GM21723 (cell line): ENCODE measurements around the gene RNF152.

ENCODE experiments used
- ATAC-seq: cut with Tn5 transposase; IDR thresholded peaks from one replicate; pipeline ENCODE4 v1.9.1; 2021; ENCODE audit warnings: mild to moderate bottlenecking, moderate library complexity; ENCODE audit not compliant: unreplicated experiment

Gene RNF152

DNA sequence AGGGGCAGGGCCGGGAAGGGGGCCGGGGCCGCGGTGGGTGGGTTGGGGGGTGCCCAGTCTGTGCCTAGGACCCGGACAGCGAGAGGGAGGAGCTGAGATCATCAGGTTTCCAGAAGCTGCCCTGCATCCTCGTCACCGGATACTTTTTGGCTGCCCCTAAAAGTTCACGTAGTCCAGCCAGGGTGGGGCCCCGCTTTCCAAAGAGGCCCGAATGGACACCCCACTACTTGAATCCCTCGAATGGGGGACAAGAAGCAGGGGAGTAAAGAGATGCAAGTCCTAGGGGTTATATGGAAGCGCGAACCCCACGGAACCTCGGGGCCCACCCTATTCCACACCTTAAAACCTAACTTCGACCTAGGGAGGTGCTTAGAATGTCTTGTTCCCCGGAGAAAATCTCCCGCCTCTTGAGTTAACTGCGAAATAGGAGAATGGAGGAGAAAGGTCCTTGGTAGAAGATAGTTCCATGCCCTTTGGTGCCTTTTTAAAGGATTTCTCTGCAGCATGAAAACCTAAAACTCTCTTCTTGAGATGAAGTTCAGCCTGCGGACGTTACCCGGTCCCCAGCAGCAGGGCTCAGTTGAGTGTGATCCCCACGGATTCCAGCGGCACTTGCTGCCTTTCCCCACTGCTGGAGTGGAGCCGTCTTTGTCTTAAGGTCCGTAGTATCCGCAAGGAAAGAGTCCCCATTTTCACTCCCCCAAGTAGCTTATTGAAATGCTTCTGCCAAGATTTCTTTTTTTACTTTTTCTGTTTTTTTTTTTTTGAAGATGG is 2.1 kb upstream of the RNF152 start:
- ATAC-seq, result no peak

DNA sequence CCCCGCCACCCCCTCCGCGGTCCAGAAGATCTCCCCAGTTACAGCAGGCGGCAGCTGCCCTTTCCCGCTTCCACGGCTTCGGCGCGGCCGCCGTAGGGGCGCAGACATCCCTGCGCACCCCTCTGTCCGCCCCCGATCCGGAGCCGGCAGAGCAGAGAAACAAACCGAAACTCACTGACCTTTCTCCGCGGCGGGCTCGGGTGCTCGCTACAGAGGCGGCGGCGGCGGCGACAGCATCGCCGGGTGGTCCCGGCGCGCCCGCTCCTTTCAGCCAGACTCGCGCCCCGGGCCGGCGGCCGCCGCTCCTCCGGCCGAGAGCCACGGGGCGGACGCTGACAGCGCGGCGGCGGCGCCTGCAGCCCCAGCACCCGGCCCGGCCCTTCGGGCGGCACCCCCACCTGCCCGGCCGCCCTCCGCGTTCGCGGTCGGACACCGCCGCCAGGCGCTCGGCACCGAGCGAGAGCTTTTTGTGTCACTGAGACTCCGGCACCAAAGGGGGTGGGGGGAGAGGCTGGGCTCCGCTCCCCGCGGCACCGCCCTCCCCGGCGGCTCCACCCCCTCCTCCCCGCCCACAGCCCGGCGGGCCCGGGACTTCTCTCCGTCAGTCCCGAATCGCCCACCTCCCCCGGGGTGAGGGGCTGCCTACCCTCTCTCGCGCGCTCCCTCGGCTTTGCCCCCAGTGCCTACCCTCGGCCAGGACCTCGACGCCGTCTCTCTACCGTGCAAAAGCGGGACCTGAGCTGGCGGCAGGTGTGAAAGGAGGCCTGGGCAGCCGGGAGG is 1.4 kb upstream of the RNF152 start:
- ATAC-seq, result peak; percentile 89

DNA sequence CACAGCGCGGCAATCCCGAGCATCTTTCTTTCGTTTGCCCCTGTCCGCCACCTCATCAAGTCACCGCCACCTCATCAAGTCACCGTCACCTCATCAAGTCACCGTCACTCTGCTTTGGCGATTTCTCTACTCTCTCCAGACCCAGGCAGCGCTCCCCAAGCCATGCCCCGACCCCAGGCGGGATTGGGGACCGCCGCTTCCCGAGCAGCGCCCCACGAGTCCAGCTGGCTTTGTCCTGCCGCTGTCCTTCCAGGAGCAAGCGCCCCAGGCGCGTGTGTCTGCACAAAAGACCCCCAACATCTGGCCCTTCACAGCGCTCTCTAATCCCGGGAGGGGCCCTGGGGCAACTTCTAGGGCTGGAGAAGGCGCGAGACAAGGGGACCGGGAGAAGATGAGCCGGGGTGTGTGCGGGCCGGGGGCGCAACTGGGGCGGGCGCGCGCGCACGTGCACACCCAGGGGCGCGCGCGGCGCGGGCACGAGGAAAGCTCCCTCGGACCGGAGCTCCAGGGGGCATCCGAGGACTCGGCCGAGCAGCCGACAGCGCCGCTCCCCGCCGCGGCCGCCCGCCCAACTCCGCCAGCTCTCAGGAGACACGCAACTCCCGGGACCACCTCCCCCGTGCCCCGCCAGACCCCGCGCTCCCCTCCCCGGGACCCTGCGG is 633 bp upstream of the RNF152 start:
- peak; percentile 38 for ATAC-seq

DNA sequence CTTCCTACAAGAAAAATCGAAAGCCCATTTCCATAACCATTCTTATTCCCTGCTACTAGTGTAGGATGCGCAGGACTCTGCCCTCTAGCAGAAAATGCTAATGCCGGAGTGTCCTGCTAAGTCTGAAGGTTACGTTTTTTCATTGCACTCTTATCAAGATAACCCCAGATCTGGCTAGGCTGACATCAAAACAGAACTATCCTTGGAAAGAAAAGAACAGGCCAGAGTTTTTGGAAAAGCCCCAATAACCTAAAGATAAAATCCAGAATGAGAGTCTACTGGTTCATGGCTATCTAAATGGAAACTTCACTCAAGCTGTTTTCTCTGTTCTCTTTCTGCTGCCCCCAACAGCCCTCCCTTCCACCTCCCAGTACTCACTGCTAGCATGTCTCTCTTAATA is 913 bp downstream of the RNF152 start:
- ATAC-seq, result no peak

DNA sequence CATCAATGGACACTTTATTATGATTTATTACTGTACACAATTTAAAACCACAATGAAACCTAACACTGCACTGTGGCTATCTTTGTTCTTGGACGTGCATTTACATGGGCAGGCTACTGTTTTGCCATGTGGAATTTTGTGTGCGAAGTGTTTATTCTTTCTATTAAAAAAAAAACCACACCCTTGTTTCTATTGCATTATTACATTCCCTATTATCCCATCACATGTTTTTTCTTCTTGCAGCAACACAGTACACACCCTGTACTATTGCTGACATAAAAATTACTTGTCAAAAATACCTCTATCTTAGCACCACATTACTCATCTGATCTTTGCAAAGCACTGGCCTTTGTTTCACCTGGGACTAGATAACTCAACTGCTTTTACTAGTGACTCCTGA is 1.5 kb downstream of the RNF152 start:
- ATAC-seq, result no peak

DNA sequence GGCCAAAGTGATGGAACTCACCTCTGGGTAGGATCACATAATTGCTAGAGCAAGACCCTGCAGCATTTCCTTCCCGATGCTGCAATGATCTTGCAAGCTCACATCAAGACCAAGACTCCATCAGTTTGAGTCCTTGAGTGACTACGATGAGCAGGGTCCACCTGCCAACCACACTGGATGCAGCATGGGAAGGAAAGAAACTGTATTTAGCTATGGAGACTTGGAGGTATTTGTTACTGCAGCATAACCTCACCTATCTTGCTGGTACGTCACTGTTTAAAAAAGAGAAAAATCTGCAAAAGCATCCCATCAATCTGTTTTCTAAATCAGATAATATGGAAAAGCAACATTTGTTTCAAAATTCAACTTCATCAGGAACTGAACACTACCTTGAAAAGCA is 2.5 kb downstream of the RNF152 start:
- no peak for ATAC-seq

DNA sequence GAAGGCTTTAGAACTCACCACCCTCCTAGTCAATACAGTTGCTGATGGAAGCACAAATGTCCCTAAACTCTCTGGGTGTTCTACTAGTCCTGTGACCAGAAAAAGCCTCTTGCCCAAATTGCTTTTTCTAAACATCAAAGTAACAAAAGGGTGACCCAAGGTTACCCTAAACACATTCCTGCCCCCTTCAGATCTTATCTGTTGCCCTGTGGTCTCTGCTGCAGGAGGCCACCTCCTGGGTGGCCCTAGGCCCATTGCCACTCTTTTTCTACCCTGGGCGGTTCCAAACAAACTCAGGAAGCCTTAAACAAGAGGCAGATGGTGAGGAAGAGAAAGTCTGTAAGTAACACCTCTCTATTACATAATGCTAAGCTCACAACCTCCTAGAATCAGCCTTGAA is 3.3 kb downstream of the RNF152 start:
- no peak for ATAC-seq

DNA sequence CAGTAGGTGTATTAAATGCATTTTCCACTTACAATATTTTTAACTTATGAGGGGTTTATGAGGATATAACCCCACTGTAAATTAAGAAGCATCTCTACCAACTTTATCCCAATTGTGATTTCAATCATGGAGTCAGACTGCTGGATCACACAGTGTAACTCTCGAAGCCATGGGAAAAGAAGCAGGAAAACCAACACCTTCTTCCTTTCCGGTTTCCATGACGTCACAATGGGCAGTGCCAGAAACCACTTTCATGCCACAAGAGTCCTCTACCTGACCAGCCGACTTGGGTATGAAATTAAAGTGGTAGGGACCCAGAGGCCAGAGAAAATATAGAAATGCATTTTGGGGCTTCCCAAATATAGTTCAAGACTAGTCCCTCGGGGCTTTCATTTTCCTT is 4.2 kb downstream of the RNF152 start:
- ATAC-seq, result no peak

DNA sequence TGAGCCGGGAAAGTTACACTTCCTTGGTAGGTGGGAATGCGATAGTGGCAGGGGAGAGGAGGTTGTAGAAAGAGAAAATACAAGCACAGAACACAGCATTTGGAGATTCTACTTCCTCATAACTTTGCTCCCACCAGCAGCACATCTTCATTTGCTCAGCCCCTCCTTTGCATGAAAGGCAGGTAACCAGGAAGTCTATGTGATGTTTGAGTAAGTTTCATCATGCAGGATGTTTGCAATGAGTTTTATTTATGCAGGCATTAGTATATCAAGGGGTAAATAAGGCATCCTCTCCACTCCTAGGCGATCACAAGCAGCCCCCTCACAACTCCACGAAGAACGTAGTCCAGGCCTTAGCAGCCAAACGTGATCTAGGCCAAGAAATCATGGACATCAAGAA is 5.0 kb downstream of the RNF152 start:
- no peak for ATAC-seq

DNA sequence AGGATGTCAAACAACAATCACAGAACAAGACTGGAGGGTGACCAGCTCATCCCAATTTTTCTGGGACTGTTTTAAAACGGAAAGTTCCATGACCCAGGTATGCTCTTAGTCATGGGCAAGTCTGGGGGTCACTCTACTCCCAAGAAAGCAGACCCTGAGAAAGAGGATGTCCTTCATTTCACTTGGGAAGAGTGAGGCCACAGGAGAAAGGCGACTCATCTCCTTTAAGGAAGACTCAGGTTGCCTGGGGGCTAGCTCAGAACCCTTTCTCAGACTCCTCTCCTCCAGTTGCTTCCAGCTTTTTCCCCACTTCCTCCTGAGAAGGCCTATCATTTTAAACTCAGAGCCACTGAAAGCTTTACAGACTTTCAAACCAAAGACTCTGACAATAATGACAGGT is 9.3 kb downstream of the RNF152 start:
- no peak for ATAC-seq

DNA sequence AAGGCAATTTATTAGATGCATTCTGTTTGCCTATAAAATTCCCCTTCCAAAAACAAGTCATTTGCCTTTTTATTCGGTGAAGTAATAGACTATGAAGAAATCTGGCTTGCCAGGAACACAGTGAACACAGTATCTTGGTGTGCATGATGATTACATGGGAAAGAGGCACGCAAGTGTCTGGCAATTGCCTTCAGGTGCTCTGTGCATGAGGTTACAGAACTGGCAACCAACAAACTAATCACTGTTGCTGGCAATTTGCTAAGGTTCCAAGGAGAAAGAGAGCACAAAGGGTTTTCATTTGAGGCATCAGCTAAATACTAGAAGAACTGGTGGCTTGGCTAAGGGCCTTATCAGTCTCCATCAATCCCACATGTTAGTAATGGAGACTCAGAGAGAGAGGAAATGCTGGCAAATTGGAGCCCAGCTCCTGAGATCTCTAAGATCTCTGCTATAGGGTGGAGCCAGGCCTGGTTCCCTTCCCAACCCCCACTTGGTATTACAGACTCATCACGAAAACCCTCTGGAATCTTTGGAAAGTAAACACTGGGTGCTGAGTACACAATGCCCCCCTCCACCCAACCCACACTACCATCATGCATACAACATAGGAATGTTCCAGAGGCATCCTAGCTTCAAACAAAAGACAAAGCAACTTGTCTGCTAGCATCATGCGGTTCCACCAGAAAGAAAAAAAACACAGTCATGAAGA is 10.4 kb downstream of the RNF152 start:
- no peak for ATAC-seq

DNA sequence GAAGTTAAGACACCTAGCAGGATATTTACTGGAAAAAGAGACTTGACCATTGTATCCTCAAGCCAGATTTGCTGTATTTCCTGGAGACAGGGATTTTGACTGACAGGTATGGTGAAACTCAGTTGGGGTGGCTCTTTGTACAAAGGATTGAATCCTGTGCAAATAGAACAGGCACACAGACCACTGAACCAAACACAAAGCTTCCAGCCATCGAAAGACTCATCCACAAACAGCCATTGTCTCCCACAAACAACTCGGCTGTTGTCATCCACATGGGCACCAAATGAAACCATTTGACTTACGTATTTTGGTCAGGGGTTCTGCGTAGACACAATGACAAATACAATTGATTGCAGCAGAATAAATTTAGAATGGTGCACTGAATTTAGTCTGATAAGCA is 15.9 kb downstream of the RNF152 start:
- ATAC-seq, result no peak

DNA sequence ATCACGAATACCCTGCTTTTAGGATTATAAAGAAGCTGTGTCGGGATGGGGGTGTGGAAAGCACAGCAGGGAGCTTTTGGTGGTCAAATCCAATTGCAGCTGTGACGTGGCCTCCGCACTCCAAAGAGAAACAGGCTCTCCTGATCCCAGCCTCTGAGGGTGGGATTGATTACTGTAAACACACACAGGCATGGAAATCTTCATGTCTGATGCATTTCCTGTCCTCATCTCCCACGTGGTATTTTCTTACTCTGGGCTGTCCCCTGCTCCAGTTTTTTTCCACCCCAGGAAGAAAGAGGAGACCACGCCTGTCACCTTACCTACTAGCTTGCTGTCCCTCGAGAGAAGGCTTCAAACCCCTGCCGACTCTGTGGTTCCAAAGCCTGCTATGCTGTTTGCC is 22.7 kb downstream of the RNF152 start:
- no peak for ATAC-seq

DNA sequence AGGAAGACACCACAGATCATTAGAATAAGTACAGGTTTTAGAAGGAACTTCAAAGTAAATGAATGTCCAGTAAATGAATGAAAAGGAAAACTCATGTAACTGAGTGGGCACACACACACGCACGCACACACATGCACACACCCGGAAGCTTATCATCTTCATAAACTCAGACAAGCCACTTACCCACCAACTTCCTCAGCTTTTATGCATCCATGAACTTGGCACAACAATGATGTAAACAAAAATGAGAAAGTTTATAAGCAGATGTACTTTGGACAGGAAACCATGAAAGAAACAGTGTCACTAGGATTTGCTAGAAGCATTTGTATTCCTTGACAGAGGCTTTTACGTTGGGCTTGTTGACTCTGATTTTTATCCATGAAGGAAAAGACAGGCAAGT is 23.2 kb downstream of the RNF152 start:
- ATAC-seq, result no peak

DNA sequence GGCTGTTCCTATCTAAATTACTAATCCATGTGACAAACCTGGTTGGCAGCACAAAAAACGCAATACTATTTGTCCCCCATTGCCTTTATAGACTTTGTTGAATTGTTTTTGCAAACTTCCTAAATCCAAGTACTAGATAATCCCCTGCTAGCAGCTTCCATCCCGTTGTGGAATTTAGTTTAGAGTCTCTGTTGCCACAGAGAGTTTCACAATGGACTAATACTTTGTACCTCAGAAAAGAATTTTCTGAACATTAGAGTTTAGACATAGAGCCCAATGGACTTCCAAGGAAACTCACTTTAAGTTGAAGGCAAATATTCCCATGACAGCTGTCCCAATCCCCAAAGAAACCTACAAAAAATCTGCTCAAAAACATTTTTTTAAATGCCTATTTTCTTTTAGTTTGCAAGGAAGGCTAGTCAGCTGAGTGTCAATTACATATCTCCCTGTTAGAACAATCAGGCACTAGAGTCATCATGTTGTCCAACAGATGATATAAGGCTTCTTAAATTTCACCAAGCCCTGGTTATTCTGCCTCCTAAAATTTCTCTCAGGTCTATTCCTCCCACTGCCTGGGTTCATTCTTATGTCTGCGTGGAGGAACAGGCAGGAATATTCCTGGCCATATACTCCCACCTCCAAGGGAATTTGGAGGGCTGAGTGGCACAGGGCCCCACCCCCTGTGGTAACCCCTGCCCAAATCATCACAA is 27.2 kb downstream of the RNF152 start:
- no peak for ATAC-seq

DNA sequence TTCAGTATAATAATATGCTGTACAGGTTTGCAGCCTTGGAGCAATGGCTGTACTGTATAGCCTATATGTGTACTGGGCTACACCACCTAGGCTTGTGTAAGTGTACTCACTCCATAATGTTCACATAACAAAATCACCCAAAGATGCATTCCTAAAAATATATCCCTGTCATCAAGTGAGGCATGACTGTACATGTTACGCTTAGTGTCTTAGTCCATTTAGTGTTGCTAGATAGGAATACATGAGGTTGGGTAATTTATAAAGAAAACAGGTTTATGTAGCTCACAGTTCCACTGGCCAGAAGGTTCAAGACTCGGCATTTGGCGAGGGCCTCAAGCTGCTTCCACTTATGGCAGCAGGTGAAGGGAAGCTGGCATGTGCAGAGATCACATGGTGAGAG is 31.4 kb downstream of the RNF152 start:
- ATAC-seq, result no peak

DNA sequence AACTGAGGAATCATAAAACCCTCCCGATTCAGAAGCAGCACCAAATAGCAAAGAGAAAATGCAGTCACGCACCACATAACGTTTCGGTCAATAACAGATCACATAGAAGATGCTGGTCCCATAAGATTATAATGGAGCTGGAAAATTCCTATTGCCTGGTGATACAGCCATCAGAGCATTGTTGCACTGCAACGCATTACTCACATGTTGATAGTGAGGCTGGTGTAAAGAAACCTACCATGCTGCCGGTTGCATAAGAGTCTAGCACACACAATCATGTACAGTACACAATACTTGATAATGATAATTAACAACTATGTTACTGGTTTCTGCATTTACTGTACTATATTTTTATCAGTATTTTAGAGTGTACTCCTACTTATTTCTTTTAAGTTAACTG is 32.5 kb downstream of the RNF152 start:
- ATAC-seq, result no peak

DNA sequence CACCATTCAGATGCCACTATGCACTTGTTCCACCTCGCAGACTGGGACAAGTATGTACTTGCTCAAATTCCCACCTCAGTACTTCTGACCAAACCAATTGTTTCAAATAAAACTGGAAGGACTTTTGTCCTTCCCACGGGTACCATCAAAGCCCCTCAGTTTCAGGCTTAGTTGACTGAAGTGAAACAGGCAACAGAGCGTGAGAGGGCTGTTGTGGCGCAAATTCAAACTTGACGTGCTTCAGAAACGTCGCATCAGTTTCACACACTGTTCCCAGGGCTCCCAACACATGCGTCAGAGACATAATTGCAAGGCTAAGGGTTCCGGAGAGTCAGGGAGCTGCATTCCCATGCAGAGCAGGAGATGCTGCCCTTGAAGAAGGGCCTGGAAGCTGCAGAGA is 33.7 kb downstream of the RNF152 start:
- ATAC-seq, result no peak

DNA sequence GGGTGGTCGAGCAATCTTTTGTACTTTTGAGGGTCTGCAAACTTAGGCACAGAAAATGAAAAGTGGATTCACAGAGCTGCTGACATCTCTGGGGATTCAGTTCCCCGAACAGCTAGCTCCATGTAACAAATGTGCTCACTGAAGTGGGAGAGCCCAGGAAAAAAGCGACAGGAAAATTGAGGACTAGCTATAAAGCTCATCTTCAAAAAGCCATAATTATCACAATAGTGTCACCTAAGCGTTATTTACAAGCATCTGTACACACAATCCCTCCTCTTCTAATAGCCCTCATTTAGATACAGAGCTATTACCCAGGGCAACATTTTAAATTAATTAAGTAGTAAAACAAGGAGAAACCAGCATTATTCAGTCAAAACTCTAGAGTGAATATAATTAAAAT is 36.1 kb downstream of the RNF152 start:
- ATAC-seq, result no peak

DNA sequence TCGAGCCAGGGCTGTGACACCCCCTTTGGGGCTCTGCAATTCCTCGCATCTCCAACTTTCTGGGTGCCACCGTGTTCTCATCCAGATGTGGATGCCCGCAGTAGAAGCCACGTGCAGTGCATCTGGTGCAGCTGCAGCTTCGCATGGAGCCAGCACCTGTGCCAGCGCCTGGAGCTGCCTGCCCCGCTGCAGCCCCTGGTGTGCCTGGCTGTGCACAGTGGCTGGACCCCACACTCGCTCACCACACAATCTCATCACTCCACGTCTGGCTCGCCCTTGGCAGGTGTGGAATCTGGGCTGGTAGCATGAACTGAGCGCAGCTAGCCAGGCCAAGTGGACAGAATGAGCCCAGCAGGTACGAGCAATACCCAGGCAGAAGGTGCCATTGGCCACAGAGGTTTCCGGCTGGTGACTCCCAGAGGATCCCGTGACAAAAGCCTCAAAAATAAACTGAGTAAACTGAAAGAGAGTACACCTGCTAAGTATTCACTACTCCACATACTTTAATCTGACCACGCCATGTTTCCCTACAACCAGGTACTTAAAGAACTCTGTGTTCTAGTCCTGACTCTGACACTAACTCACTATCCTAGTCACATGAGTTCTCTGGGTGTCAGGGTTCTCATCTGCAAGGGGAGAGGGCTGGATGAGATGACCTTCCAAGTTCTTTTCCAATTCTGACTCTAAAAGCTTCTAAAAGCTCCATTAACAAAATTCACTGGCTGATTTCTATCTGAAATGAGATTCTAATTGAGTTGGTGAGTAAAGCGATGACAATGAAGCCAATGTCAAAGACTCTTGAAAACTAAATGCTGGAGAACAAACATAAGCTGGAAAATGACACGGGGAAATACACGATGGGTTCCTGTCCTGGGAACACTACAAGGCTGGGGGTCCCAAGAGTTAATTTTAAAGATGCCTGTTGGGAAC is 37.1 kb downstream of the RNF152 start:
- ATAC-seq, result no peak
